Neuron (in vitro differentiated cells): ENCODE data around the gene PPP1R26.

Experiments
- H2AFZ ChIP-seq: one replicate; pipeline ENCODE4 v1.6.1; 2013; ENCODE audit warnings: low read depth, mild to moderate bottlenecking, inconsistent platforms, low read length, moderate library complexity
- H3K27me3 ChIP-seq: one replicate; pipeline ENCODE4 v1.6.1; 2013; ENCODE audit warnings: low read length; ENCODE audit not compliant: insufficient read depth
- H3K36me3 ChIP-seq: one replicate; pipeline ENCODE4 v1.6.1; 2013; ENCODE audit warnings: low read length; ENCODE audit not compliant: insufficient read depth
- H3K4me1 ChIP-seq: one replicate; pipeline ENCODE4 v1.6.1; 2013; ENCODE audit warnings: low read length; ENCODE audit not compliant: insufficient read depth
- H3K4me3 ChIP-seq: 2 replicates; pipeline ENCODE4 v1.5.1; 2013; ENCODE audit warnings: mild to moderate bottlenecking, low read length, moderate library complexity
- H3K9me3 ChIP-seq: one replicate; pipeline ENCODE4 v1.6.1; 2013; ENCODE audit warnings: low read length

Gene PPP1R26

GRCh38 chr9:135519179-135519971 is 39.8 kb downstream of the PPP1R26 start:
- Histone ChIP-seq H3K4me1 (no peaks in the 10 kb centered on the region), H3K27me3 (peaks cover 3% of the 10 kb centered on the region), H2AFZ (no peak overlapping the region), H3K36me3 (no peaks in the 10 kb centered on the region), H3K4me3 (no peak overlapping the region), H3K9me3 (peaks cover 2% of the 10 kb centered on the region)

GRCh38 chr9:135520916-135521607 is 41.5 kb downstream of the PPP1R26 start, which contains the start of gene LCN1:
Gene LCN1, plus strand, starts transcription at chr9:135521440. Its CDS starts 58 bp downstream, at chr9:135521498.
- H3K4me3 ChIP-seq = no peak within 1 kb of the TSS
- H2AFZ ChIP-seq = no peak within 1 kb of the TSS
- peaks cover 3% of the 10 kb centered on the region for H3K27me3 ChIP-seq
- H3K9me3 ChIP-seq = peaks cover 2% of the 10 kb centered on the region
- H3K36me3 ChIP-seq = no peaks in the 10 kb centered on the region
- H3K4me1 ChIP-seq = no peaks in the 10 kb centered on the region

GRCh38 chr9:135521608-135522095 is 42.1 kb downstream of the PPP1R26 start:
- H3K36me3 ChIP-seq = no peaks in the 10 kb centered on the region
- no peak overlapping the region for H2AFZ ChIP-seq
- peaks cover 2% of the 10 kb centered on the region for H3K9me3 ChIP-seq
- no peaks in the 10 kb centered on the region for H3K4me1 ChIP-seq
- H3K4me3 ChIP-seq = no peak overlapping the region
- peaks cover 3% of the 10 kb centered on the region for H3K27me3 ChIP-seq

GRCh38 chr9:135522137-135522877 is 42.7 kb downstream of the PPP1R26 start:
- Histone ChIP-seq H3K9me3 (peaks cover 2% of the 10 kb centered on the region), H3K4me3 (no peak overlapping the region), H3K36me3 (no peaks in the 10 kb centered on the region), H3K4me1 (no peaks in the 10 kb centered on the region), H3K27me3 (peaks cover 3% of the 10 kb centered on the region), H2AFZ (no peak overlapping the region)

- H3K9me3 ChIP-seq = peaks cover 2% of the 10 kb centered on the region
- no peak overlapping the region for H3K4me3 ChIP-seq
- H2AFZ ChIP-seq = no peak overlapping the region
- H3K36me3 ChIP-seq = no peaks in the 10 kb centered on the region
- H3K4me1 ChIP-seq = no peaks in the 10 kb centered on the region
- H3K27me3 ChIP-seq = peaks cover 3% of the 10 kb centered on the region
Measured at GRCh38 chr9:135522931-135523330, 43.3 kb downstream of the PPP1R26 start.

GRCh38 chr9:135523521-135524129 is 44.0 kb downstream of the PPP1R26 start:
- no peak overlapping the region for H2AFZ ChIP-seq
- H3K4me1 ChIP-seq = no peaks in the 10 kb centered on the region
- H3K4me3 ChIP-seq = no peak overlapping the region
- peaks cover 2% of the 10 kb centered on the region for H3K9me3 ChIP-seq
- peaks cover 3% of the 10 kb centered on the region for H3K27me3 ChIP-seq
- H3K36me3 ChIP-seq = no peaks in the 10 kb centered on the region

GRCh38 chr9:135524130-135524861 is 44.7 kb downstream of the PPP1R26 start:
- H2AFZ ChIP-seq = no peak overlapping the region
- H3K4me3 ChIP-seq = no peak overlapping the region
- peaks cover 2% of the 10 kb centered on the region for H3K9me3 ChIP-seq
- H3K4me1 ChIP-seq = no peaks in the 10 kb centered on the region
- peaks cover 3% of the 10 kb centered on the region for H3K27me3 ChIP-seq
- no peaks in the 10 kb centered on the region for H3K36me3 ChIP-seq

- H2AFZ ChIP-seq = no peak overlapping the region
- no peaks in the 10 kb centered on the region for H3K36me3 ChIP-seq
- peaks cover 3% of the 10 kb centered on the region for H3K27me3 ChIP-seq
- H3K4me1 ChIP-seq = no peaks in the 10 kb centered on the region
- H3K4me3 ChIP-seq = no peak overlapping the region
- no peaks in the 10 kb centered on the region for H3K9me3 ChIP-seq
Measured at GRCh38 chr9:135525241-135526088, 45.9 kb downstream of the PPP1R26 start.

GRCh38 chr9:135526089-135526729 is 46.6 kb downstream of the PPP1R26 start:
- no peaks in the 10 kb centered on the region for H3K9me3 ChIP-seq
- H3K4me1 ChIP-seq = no peaks in the 10 kb centered on the region
- H2AFZ ChIP-seq = no peak overlapping the region
- no peak overlapping the region for H3K4me3 ChIP-seq
- peaks cover under 1% of the 10 kb centered on the region for H3K27me3 ChIP-seq
- no peaks in the 10 kb centered on the region for H3K36me3 ChIP-seq

GRCh38 chr9:135526730-135527571 is 47.4 kb downstream of the PPP1R26 start:
- no peaks in the 10 kb centered on the region for H3K4me1 ChIP-seq
- no peaks in the 10 kb centered on the region for H3K9me3 ChIP-seq
- no peaks in the 10 kb centered on the region for H3K27me3 ChIP-seq
- H2AFZ ChIP-seq = no peak overlapping the region
- H3K36me3 ChIP-seq = no peaks in the 10 kb centered on the region
- no peak overlapping the region for H3K4me3 ChIP-seq
